Stomach (tissue), 9 donors: ENCODE measurements around the gene MB. TPM values are rescaled to one million over a fixed set of nuclear protein-coding genes. Genes with fewer than 3 reads are reported as not detected.

ENCODE experiments used
- DNase-seq, 2 donors: peaks; one replicate each; pipeline versions ENCODE4 v3.0.0 to v3.0.0-alpha.2; 2013 to 2019
- H3K27ac ChIP-seq, 5 donors: fragments of 200-600 bp in 4 of 5; sonication (generic) in 4 of 5; one replicate each; pipeline ENCODE4 v1.5.1; 2013 to 2019; ENCODE audit warnings: mild to moderate bottlenecking in 1 of 5, moderate library complexity in 1 of 5
- H3K27me3 ChIP-seq, 3 donors: fragments of 200-600 bp; sonication (generic); one replicate each; pipeline ENCODE4 v1.5.1; 2017 to 2019; ENCODE audit warnings: mixed run types in 1 of 3
- H3K36me3 ChIP-seq, 4 donors: fragments of 200-600 bp; sonication (generic); 1 replicate in 3 of 4; 2 replicates in 1 of 4; pipeline ENCODE4 v1.5.1; 2016 to 2019
- H3K4me1 ChIP-seq, 4 donors: fragments of 200-600 bp; sonication (generic); one replicate each; pipeline ENCODE4 v1.5.1; 2016 to 2019
- H3K4me3 ChIP-seq, 4 donors: fragments of 200-600 bp; sonication (generic) in 3 of 4; one replicate each; pipeline ENCODE4 v1.5.1; 2016 to 2019; ENCODE audit warnings: mild to moderate bottlenecking in 1 of 4
- H3K9me3 ChIP-seq, 4 donors: fragments of 200-600 bp; sonication (generic); one replicate each; pipeline ENCODE4 v1.5.1; 2016 to 2019
- EP300 ChIP-seq: sonication (generic); formaldehyde crosslinking; IDR thresholded peaks from one replicate; pipeline ENCODE4 v1.6.1; 2017; ENCODE audit warnings: antibody characterized with exemption
- POLR2A ChIP-seq, 4 donors: fragments of 450-650 bp; IDR thresholded peaks; one replicate each; pipeline ENCODE4 v1.6.1; 2016; ENCODE audit warnings: antibody characterized with exemption in 4 of 4, control low read depth in 2 of 4, mild to moderate bottlenecking in 1 of 4, moderate library complexity in 1 of 4
- POLR2AphosphoS5 ChIP-seq, 3 donors: sonication (generic); formaldehyde crosslinking; IDR thresholded peaks; one replicate each; pipeline ENCODE4 v1.6.1; 2016; ENCODE audit warnings: antibody characterized with exemption in 3 of 3
- WGBS, 5 donors: extraction: QIAGEN DNeasy Blood & Tissue Kit in 3 of 5; methylation state at CpG; one replicate each; pipeline versions ENCODE4 v1.1.5 to v1.1.7; 2013 to 2018; 5-methylcytosine and 5-hydroxymethylcytosine counted together
- intact Hi-C: fragments of 100-400 bp; cut with DNase I; formaldehyde crosslinking; loops from one replicate; pipeline ENCODE4 v1.15.1; 2023; ENCODE audit warnings: low total_unique reads
- polyA plus RNA-seq, 3 donors: library from polyadenylated mRNA; stranded (reverse); fragments of 200-250 nt; gene quantifications; one replicate each; pipeline ENCODE4 v1.2.3, GENCODE V29; 2013
- total RNA-seq, 5 donors: library from RNA; depleted of rRNA; stranded (reverse); fragments of >200 nt; gene quantifications; one replicate each; pipeline versions ENCODE4 v1.1.0 to v1.2.3, GENCODE V29; 2014 to 2016
- TF ChIP-seq, protein P1 (sequence below), 7 experiments: fragments of 450-650 bp in 4 of 7; fragments of 200-600 bp in 3 of 7; sonication (generic) in 3 of 7; IDR thresholded peaks; one replicate each; pipeline ENCODE4 v1.5.1; 2016 to 2019; ENCODE audit warnings: antibody characterized with exemption in 7 of 7, control low read depth in 2 of 7, mild to moderate bottlenecking in 1 of 7
- donor health status: healthy with polysubstance abuse.
- donor health status: Bipolar disorder and iron deficiency.
- donor health status: healthy.

Gene MB
- total and polyA plus RNA-seq, 8 donors = 0.87 to 29.5 (median 2.2) TPM; not detected in 3

GRCh38 chr22:35605851-35606481 is 11.2 kb downstream of the MB start:
- intact Hi-C loops = no loop called here
- DNase-seq = no peak
- H3K27ac ChIP-seq = no peak overlapping the region

DNA sequence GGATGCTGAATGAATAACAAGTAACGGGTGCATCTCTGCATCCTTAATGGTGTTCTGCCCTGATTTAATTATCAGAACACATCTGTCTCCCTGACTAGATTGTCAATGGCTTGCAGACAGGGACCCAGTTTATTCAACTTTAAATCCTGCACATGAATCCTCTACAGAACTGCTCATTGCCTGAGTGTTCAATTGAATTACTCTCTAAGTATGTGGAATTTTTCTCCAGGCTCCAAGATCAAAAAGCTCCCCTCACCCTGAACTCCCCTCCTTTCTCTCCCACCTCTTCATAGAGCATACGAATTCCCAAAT is 11.8 kb downstream of the MB start:
- Histone ChIP-seq H3K9me3 (no peaks in the 10 kb centered on the region), H3K27me3 (no peaks in the 10 kb centered on the region), H3K4me3 (no peak overlapping the region), H3K4me1 (peaks cover 0 to 27% (median 11%) of the 10 kb centered on the region in 4 donors), H3K36me3 (no peaks in the 10 kb centered on the region), H3K27ac (no peak overlapping the region)
- 61 to 84% (median 72%) methylated on average over 2 of the region's 2 CpGs for WGBS, 5 donors
- intact Hi-C loops = no loop called here
- TF ChIP-seq, protein P1, sequence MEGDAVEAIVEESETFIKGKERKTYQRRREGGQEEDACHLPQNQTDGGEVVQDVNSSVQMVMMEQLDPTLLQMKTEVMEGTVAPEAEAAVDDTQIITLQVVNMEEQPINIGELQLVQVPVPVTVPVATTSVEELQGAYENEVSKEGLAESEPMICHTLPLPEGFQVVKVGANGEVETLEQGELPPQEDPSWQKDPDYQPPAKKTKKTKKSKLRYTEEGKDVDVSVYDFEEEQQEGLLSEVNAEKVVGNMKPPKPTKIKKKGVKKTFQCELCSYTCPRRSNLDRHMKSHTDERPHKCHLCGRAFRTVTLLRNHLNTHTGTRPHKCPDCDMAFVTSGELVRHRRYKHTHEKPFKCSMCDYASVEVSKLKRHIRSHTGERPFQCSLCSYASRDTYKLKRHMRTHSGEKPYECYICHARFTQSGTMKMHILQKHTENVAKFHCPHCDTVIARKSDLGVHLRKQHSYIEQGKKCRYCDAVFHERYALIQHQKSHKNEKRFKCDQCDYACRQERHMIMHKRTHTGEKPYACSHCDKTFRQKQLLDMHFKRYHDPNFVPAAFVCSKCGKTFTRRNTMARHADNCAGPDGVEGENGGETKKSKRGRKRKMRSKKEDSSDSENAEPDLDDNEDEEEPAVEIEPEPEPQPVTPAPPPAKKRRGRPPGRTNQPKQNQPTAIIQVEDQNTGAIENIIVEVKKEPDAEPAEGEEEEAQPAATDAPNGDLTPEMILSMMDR (IDR thresholded peaks at IDR 0.05) = no peak
- no peak for TF ChIP-seq POLR2A (IDR thresholded peaks at IDR 0.05)
- no peak for TF ChIP-seq POLR2AphosphoS5 (IDR thresholded peaks at IDR 0.05)
- TF ChIP-seq EP300 = no peak
- DNase-seq = no peak

More at GRCh38 chr22:35605851-35606481, 11.2 kb downstream of the MB start:
- Histone ChIP-seq H3K9me3 (no peaks in the 10 kb centered on the region), H3K4me3 (no peak overlapping the region), H3K36me3 (no peaks in the 10 kb centered on the region), H3K4me1 (peaks cover 0 to 27% (median 11%) of the 10 kb centered on the region in 4 donors), H3K27me3 (no peaks in the 10 kb centered on the region)
- WGBS, 5 donors = 65 to 80% (median 75%) methylated on average over 13 of the region's 13 CpGs
- TF ChIP-seq POLR2AphosphoS5 (IDR thresholded peaks at IDR 0.05) (no peak), EP300 (no peak), POLR2A (IDR thresholded peaks at IDR 0.05) (no peak)
- TF ChIP-seq, protein P1 (IDR thresholded peaks at IDR 0.05) = no peak

GRCh38 chr22:35604621-35605368 is 12.3 kb downstream of the MB start:
- intact Hi-C loops = no loop called here
- Histone ChIP-seq H3K9me3 (no peaks in the 10 kb centered on the region), H3K36me3 (no peaks in the 10 kb centered on the region), H3K4me1 (peaks cover 0 to 27% (median 11%) of the 10 kb centered on the region in 4 donors), H3K4me3 (no peak overlapping the region), H3K27me3 (no peaks in the 10 kb centered on the region), H3K27ac (no peak overlapping the region)
- TF ChIP-seq POLR2A (IDR thresholded peaks at IDR 0.05) (no peak), POLR2AphosphoS5 (IDR thresholded peaks at IDR 0.05) (no peak), EP300 (no peak)
- TF ChIP-seq, protein P1 (IDR thresholded peaks at IDR 0.05) = no peak
- 38 to 52% (median 41%) methylated on average over 9 of the region's 9 CpGs for WGBS, 5 donors
- peak in 1 of 2 donors; percentile 45 for DNase-seq

- 56 to 67% (median 60%) methylated on average over 9 of the region's 9 CpGs for WGBS, 5 donors
- no peak for DNase-seq
- Histone ChIP-seq H3K4me3 (no peak overlapping the region), H3K27ac (no peak overlapping the region), H3K9me3 (no peaks in the 10 kb centered on the region), H3K36me3 (no peaks in the 10 kb centered on the region), H3K4me1 (peaks cover 0 to 26% (median 11%) of the 10 kb centered on the region in 4 donors), H3K27me3 (no peaks in the 10 kb centered on the region)
- TF ChIP-seq POLR2AphosphoS5 (IDR thresholded peaks at IDR 0.05) = no peak
- TF ChIP-seq, protein P1 (IDR thresholded peaks at IDR 0.05) = no peak
- no peak for TF ChIP-seq EP300
- TF ChIP-seq POLR2A (IDR thresholded peaks at IDR 0.05) = no peak
- intact Hi-C loops = no loop called here
Observed at GRCh38 chr22:35601743-35602615, 15.2 kb downstream of the MB start.
